HG03558 (cell line): ENCODE data around the gene NT5C1A.

Source experiments
- ATAC-seq: cut with Tn5 transposase; IDR thresholded peaks from one replicate; pipeline ENCODE4 v1.9.1; 2021; ENCODE audit warnings: moderate number of reproducible peaks; ENCODE audit not compliant: unreplicated experiment; ENCODE audit errors: extremely low read depth

The NT5C1A gene

GRCh38 chr1:39617488-39618049 is 54.3 kb downstream of the NT5C1A start:
- ATAC-seq, result no peak

GRCh38 chr1:39615086-39615673 is 56.7 kb downstream of the NT5C1A start:
- no peak for ATAC-seq

- ATAC-seq, result no peak
Observed at GRCh38 chr1:39614488-39614887, 57.4 kb downstream of the NT5C1A start.

- ATAC-seq, result no peak
Observed at GRCh38 chr1:39613250-39613649, 58.7 kb downstream of the NT5C1A start.

- no peak for ATAC-seq
Observed at GRCh38 chr1:39609618-39610331, 62.1 kb downstream of the NT5C1A start.
